GM19035 (cell line): ENCODE data around the gene PPP1R12A.

Experiments
- ATAC-seq: cut with Tn5 transposase; IDR thresholded peaks from one replicate; pipeline ENCODE4 v1.9.1; 2021; ENCODE audit not compliant: unreplicated experiment

PPP1R12A gene

GRCh38 chr12:79936670-79937069 lies 1.8 kb upstream of the PPP1R12A start:
- no peak for ATAC-seq

GRCh38 chr12:79935624-79936345 lies 888 bp upstream of the PPP1R12A start:
- peak; percentile 26 for ATAC-seq

GRCh38 chr12:79934281-79935020 lies 446 bp downstream of the PPP1R12A start:
- ATAC-seq, result peak; percentile 19

- ATAC-seq, result no peak
These were observed 1.2 kb downstream of the PPP1R12A start for GRCh38 chr12:79933532-79934264.

GRCh38 chr12:79933043-79933442 lies 1.9 kb downstream of the PPP1R12A start:
- no peak for ATAC-seq

- ATAC-seq, result no peak
These were observed 2.5 kb downstream of the PPP1R12A start for GRCh38 chr12:79932357-79932756.

- ATAC-seq, result no peak
These were observed 5.8 kb downstream of the PPP1R12A start for GRCh38 chr12:79929065-79929464.

- ATAC-seq, result peak; percentile 98
These were observed 7.0 kb downstream of the PPP1R12A start for GRCh38 chr12:79927772-79928474.

GRCh38 chr12:79926951-79927350 lies 7.9 kb downstream of the PPP1R12A start:
- no peak for ATAC-seq

- ATAC-seq, result no peak
These were observed 9.4 kb downstream of the PPP1R12A start for GRCh38 chr12:79925492-79925891.

GRCh38 chr12:79921786-79922185 lies 13.1 kb downstream of the PPP1R12A start:
- no peak for ATAC-seq

GRCh38 chr12:79920421-79921238 lies 14.3 kb downstream of the PPP1R12A start:
- ATAC-seq, result no peak

- ATAC-seq, result no peak
These were observed 15.1 kb downstream of the PPP1R12A start for GRCh38 chr12:79919762-79920161.

- ATAC-seq, result no peak
These were observed 18.1 kb downstream of the PPP1R12A start for GRCh38 chr12:79916826-79917225.

GRCh38 chr12:79911889-79912656 lies 22.8 kb downstream of the PPP1R12A start:
- ATAC-seq, result no peak

GRCh38 chr12:79908366-79908765 lies 26.5 kb downstream of the PPP1R12A start:
- no peak for ATAC-seq

- ATAC-seq, result no peak
These were observed 33.4 kb downstream of the PPP1R12A start for GRCh38 chr12:79901506-79901905.

GRCh38 chr12:79900951-79901350 lies 33.9 kb downstream of the PPP1R12A start:
- ATAC-seq, result no peak

- no peak for ATAC-seq
These were observed 34.7 kb downstream of the PPP1R12A start for GRCh38 chr12:79900199-79900598.

GRCh38 chr12:79897617-79898016 lies 37.3 kb downstream of the PPP1R12A start:
- no peak for ATAC-seq
